Bronchial epithelial cell (primary cell): ENCODE data around the gene PEX14. TPM values are rescaled to one million over a fixed set of nuclear protein-coding genes. Genes with fewer than 3 reads are reported as not detected.

Experiments used
- DNase-seq: peaks from one replicate; pipeline ENCODE4 v3.0.0-alpha.2; 2010; ENCODE audit warnings: low read depth
- FAIRE-seq: peaks from 2 replicates; lab custom pipeline; 2011; peaks lifted over from hg19 to GRCh38; lab: Jason Lieb, UNC
- H3K27me3 ChIP-seq: 2 replicates; pipeline ENCODE4 v1.5.1; 2011; ENCODE audit warnings: low read length; ENCODE audit not compliant: control insufficient read depth, insufficient read depth
- H3K36me3 ChIP-seq: 2 replicates; pipeline ENCODE4 v1.5.1; 2011; ENCODE audit warnings: low read length; ENCODE audit not compliant: control insufficient read depth, insufficient read depth
- H3K4me3 ChIP-seq: 2 replicates; pipeline ENCODE4 v1.5.1; 2011; ENCODE audit warnings: mild to moderate bottlenecking, low read depth, low read length, control low read depth
- total RNA-seq: library from RNA; depleted of rRNA; stranded (reverse); fragments of >200 nt; gene quantifications from 2 replicates; pipeline ENCODE4 v1.2.1, GENCODE V29; 2014
- TF ChIP-seq, protein P1 (sequence below): IDR thresholded peaks from 2 replicates; pipeline ENCODE4 v1.5.1; 2011; ENCODE audit warnings: mild to moderate bottlenecking, moderate library complexity, low read length, control low read depth, inconsistent platforms; ENCODE audit not compliant: insufficient read depth, severe bottlenecking

Gene PEX14
- total RNA-seq, 1 donor from 2014 or later, result 8.7 TPM

- Histone ChIP-seq H3K4me3 (no peak overlapping the region), H3K36me3 (peaks cover 2% of the 10 kb centered on the region), H3K27me3 (no peaks in the 10 kb centered on the region)
- no peak for DNase-seq
- TF ChIP-seq, protein P1, sequence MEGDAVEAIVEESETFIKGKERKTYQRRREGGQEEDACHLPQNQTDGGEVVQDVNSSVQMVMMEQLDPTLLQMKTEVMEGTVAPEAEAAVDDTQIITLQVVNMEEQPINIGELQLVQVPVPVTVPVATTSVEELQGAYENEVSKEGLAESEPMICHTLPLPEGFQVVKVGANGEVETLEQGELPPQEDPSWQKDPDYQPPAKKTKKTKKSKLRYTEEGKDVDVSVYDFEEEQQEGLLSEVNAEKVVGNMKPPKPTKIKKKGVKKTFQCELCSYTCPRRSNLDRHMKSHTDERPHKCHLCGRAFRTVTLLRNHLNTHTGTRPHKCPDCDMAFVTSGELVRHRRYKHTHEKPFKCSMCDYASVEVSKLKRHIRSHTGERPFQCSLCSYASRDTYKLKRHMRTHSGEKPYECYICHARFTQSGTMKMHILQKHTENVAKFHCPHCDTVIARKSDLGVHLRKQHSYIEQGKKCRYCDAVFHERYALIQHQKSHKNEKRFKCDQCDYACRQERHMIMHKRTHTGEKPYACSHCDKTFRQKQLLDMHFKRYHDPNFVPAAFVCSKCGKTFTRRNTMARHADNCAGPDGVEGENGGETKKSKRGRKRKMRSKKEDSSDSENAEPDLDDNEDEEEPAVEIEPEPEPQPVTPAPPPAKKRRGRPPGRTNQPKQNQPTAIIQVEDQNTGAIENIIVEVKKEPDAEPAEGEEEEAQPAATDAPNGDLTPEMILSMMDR, result no peak
- FAIRE-seq, result no peak
These were observed 159.3 kb downstream of the PEX14 start for GRCh38 chr1:10634075-10634427.

DNA sequence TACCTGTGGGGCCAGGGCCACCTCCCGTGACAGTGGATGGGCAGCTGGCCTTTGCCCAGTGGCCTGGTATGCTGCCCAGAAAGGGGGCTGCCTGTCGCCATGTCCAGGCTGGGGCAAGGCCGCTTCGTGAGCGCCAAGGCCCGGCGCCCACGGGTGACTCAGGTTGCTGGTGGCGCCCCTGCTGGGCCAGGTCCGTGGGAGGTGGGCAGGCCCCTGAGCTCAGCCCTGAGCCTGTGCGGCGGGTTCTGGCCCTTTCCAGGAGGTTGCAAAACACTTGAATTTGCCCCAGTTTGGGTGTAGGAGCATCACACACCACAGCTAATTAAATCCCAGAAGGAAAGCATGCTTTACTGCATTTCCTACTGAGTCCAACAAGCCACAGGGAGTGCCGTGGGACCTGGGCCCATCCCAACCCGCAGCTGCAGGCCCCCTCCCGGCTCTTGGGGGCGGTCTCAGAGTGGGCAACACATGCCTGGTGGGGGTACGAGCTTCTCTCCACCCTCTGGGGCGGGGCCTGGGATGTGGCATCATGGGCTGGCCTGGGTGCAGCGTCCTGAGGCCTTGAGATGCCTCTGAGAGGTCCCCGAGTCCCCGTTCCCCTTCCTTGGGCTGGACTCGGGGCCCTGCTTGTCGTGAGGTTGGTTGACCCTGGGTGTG lies 159.8 kb downstream of the PEX14 start:
- TF ChIP-seq, protein P1, result peak; percentile 18
- H3K27me3 ChIP-seq, result no peaks in the 10 kb centered on the region
- peak overlapping the region; percentile 8 for H3K4me3 ChIP-seq
- H3K36me3 ChIP-seq, result peaks cover 5% of the 10 kb centered on the region
- no peak for FAIRE-seq
- peak; percentile 47 for DNase-seq

- TF ChIP-seq, protein P1, result no peak
- peak; percentile 95 for FAIRE-seq
- peak; percentile 96 for DNase-seq
- Histone ChIP-seq H3K4me3 (peak overlapping the region; percentile 30), H3K27me3 (no peaks in the 10 kb centered on the region), H3K36me3 (peaks cover 9% of the 10 kb centered on the region)
These were observed 160.5 kb downstream of the PEX14 start for GRCh38 chr1:10635085-10635896.

DNA sequence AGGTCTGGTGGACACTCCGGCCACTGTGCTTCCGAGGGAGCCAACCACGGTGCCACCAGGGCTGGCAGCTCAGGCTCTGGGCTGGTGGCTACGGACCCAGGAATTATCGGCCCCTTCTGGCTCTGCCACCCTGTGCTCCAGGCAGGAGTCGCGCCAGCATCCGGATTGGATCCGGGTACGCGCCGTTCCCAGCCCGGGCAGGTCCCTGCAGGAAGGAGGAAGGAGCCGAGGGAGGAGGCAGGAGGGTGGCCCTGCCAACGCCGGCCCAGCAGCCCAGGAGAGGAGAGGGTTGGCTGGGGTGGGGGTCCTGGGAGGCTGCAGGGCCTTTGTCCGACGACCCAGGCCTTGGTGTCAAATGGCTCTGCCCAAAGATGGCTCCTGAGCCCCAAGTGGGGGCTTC lies 161.2 kb downstream of the PEX14 start:
- DNase-seq, result peak; percentile 78
- H3K27me3 ChIP-seq, result no peaks in the 10 kb centered on the region
- peak overlapping the region; percentile 30 for H3K4me3 ChIP-seq
- peaks cover 8% of the 10 kb centered on the region for H3K36me3 ChIP-seq
- peak; percentile 23 for FAIRE-seq
- TF ChIP-seq, protein P1, result no peak

GRCh38 chr1:10637400-10637799 lies 162.7 kb downstream of the PEX14 start:
- Histone ChIP-seq H3K4me3 (no peak overlapping the region), H3K27me3 (no peaks in the 10 kb centered on the region), H3K36me3 (peaks cover 12% of the 10 kb centered on the region)
- TF ChIP-seq, protein P1, result no peak
- FAIRE-seq (no peak), DNase-seq (no peak)
